A549 (cell line): Measurements from ENCODE around the gene TBL1Y. TPM values are rescaled to one million over a fixed set of nuclear protein-coding genes. Genes with fewer than 3 reads are reported as not detected.

Experiments used
- ATAC-seq, 2 experiments: fragments of 200-7000 bp in 1 of 2; fragments of >200 bp in 1 of 2; cut with Nextera tagmentation in 1 of 2; cut with Tn5 transposase in 1 of 2; 3 replicates each; pipeline versions ENCODE4 v1.8.0 to v1.9.1; 2018 to 2020; ENCODE audit warnings: mild to moderate bottlenecking in 1 of 2, moderate library complexity in 1 of 2
- CTCF ChIA-PET: fragments of 300-600 bp; sonication (Branson Sonifier 250); formaldehyde crosslinking; extraction: SDS; loops from one replicate; lab custom pipeline; 2021; ENCODE audit warnings: antibody characterized with exemption, inconsistent platforms; lab: Yijun Ruan, JAX
- POLR2A ChIA-PET: fragments of 350-600 bp; formaldehyde crosslinking; extraction: SDS; loops from one replicate; lab custom pipeline; 2021; ENCODE audit warnings: antibody characterized with exemption, inconsistent platforms; lab: Yijun Ruan, JAX
- DNase-seq, 2 experiments: peaks; one replicate each; pipeline versions ENCODE4 v3.0.0 to v3.0.0-alpha.2; 2011 to 2016; ENCODE audit warnings: low read depth in 1 of 2, low spot score in 1 of 2
- FAIRE-seq: peaks from 2 replicates; lab custom pipeline; 2011; peaks lifted over from hg19 to GRCh38; lab: Jason Lieb, UNC
- H3K27ac ChIP-seq, 2 experiments: fragments of >200 bp; sonication (Bioruptor Twin); formaldehyde crosslinking; 3 replicates each; pipeline ENCODE4 v1.5.1; 2016 to 2017
- H3K4me1 ChIP-seq: fragments of >200 bp; sonication (Bioruptor Twin); formaldehyde crosslinking; 3 replicates; pipeline ENCODE4 v1.6.1; 2016
- H3K4me2 ChIP-seq: fragments of >200 bp; sonication (Bioruptor Twin); formaldehyde crosslinking; 3 replicates; pipeline ENCODE4 v1.6.1; 2016
- H3K4me3 ChIP-seq: fragments of >200 bp; sonication (Bioruptor Twin); formaldehyde crosslinking; 3 replicates; pipeline ENCODE4 v1.5.1; 2016
- H3K9me3 ChIP-seq: fragments of >200 bp; sonication (Bioruptor Twin); formaldehyde crosslinking; 3 replicates; pipeline ENCODE4 v1.6.1; 2016
- CBX2 ChIP-seq: fragments of 200-600 bp; sonication (generic); IDR thresholded peaks from 2 replicates; pipeline ENCODE4 v1.6.1; 2016; ENCODE audit warnings: low read depth, mild to moderate bottlenecking, borderline replicate concordance
- CHD2 ChIP-seq: fragments of 150-350 bp; IDR thresholded peaks from 2 replicates; pipeline ENCODE4 v1.6.1; 2014; ENCODE audit warnings: low read length; ENCODE audit not compliant: partially characterized antibody
- EHMT2 ChIP-seq: fragments of 200-600 bp; sonication (generic); IDR thresholded peaks from 2 replicates; pipeline ENCODE4 v1.6.1; 2016; ENCODE audit warnings: antibody characterized with exemption, low read depth, mild to moderate bottlenecking, moderate library complexity
- EP300 ChIP-seq, 2 experiments: fragments of >200 bp; sonication (Bioruptor Twin); formaldehyde crosslinking; IDR thresholded peaks; 2 replicates in 1 of 2; 3 replicates in 1 of 2; pipeline ENCODE4 v1.6.1; 2016 to 2017
- ESRRA ChIP-seq: fragments of 150-350 bp; IDR thresholded peaks from 2 replicates; pipeline ENCODE4 v1.6.1; 2014; ENCODE audit warnings: mild to moderate bottlenecking, low read length, borderline replicate concordance
- FOSB ChIP-seq: fragments of 250-450 bp; sonication (Bioruptor Pico); IDR thresholded peaks from 2 replicates; pipeline ENCODE4 v1.5.0; 2020; ENCODE audit warnings: mild to moderate bottlenecking, moderate library complexity
- FOXS1 ChIP-seq: fragments of 250-450 bp; sonication (Bioruptor Pico); IDR thresholded peaks from 2 replicates; pipeline ENCODE4 v1.5.0; 2020; ENCODE audit warnings: mild to moderate bottlenecking, moderate library complexity
- GATA3 ChIP-seq: IDR thresholded peaks from 2 replicates; pipeline ENCODE4 v1.6.1; 2012; ENCODE audit warnings: borderline replicate concordance
- HMGXB4 ChIP-seq: fragments of 250-450 bp; sonication (Bioruptor Pico); IDR thresholded peaks from 2 replicates; pipeline ENCODE4 v1.5.0; 2021; ENCODE audit warnings: mild to moderate bottlenecking, moderate library complexity, borderline replicate concordance
- HOXB5 ChIP-seq: fragments of 250-450 bp; sonication (Bioruptor Pico); IDR thresholded peaks from 2 replicates; pipeline ENCODE4 v1.5.0; 2020; ENCODE audit warnings: mild to moderate bottlenecking, moderate library complexity
- JUN ChIP-seq, 2 experiments: fragments of >200 bp; sonication (Bioruptor Twin); formaldehyde crosslinking; IDR thresholded peaks; 2 replicates in 1 of 2; 3 replicates in 1 of 2; pipeline ENCODE4 v1.6.1; 2016 to 2017
- KDM1A ChIP-seq: fragments of 200-600 bp; sonication (generic); IDR thresholded peaks from 2 replicates; pipeline ENCODE4 v1.6.1; 2016; ENCODE audit warnings: low read depth, mild to moderate bottlenecking
- MAFK ChIP-seq: fragments of 450-650 bp; IDR thresholded peaks from 2 replicates; pipeline ENCODE4 v1.6.1; 2014; ENCODE audit not compliant: partially characterized antibody
- NFE2L2 ChIP-seq: fragments of 150-350 bp; conservative IDR thresholded peaks from 2 replicates; pipeline ENCODE4 v1.6.1; 2014; ENCODE audit warnings: low read length
- PHF8 ChIP-seq: fragments of 200-600 bp; sonication (generic); IDR thresholded peaks from 2 replicates; pipeline ENCODE4 v1.6.1; 2016; ENCODE audit warnings: low read depth, mild to moderate bottlenecking, antibody characterized with exemption, moderate library complexity, borderline replicate concordance
- POLR2A ChIP-seq: IDR thresholded peaks from 2 replicates; pipeline ENCODE4 v1.6.1; 2012; ENCODE audit warnings: mild to moderate bottlenecking, low read length
- POLR2AphosphoS2 ChIP-seq: conservative IDR thresholded peaks from 2 replicates; pipeline ENCODE4 v1.6.1; 2012; ENCODE audit warnings: low read length, improper control_type of control experiment, inconsistent platforms
- RCOR1 ChIP-seq: fragments of 150-350 bp; IDR thresholded peaks from 2 replicates; pipeline ENCODE4 v1.6.1; 2014; ENCODE audit warnings: antibody characterized with exemption, low read length, low read depth
- RFX5 ChIP-seq: fragments of 450-650 bp; IDR thresholded peaks from 2 replicates; pipeline ENCODE4 v1.7.1; 2014; ENCODE audit warnings: antibody characterized with exemption, mild to moderate bottlenecking, moderate library complexity
- SREBF2 ChIP-seq: fragments of 450-650 bp; IDR thresholded peaks from 2 replicates; pipeline ENCODE4 v1.6.1; 2014; ENCODE audit warnings: mild to moderate bottlenecking, moderate library complexity
- TFCP2L1 ChIP-seq: fragments of 250-450 bp; sonication (Bioruptor Pico); IDR thresholded peaks from 2 replicates; pipeline ENCODE4 v1.5.0; 2021; ENCODE audit warnings: mild to moderate bottlenecking
- TP53 ChIP-seq: fragments of 250-450 bp; sonication (Bioruptor Pico); IDR thresholded peaks from 2 replicates; pipeline ENCODE4 v1.5.0; 2021; ENCODE audit warnings: mild to moderate bottlenecking, moderate library complexity
- ZC3H11A ChIP-seq: fragments of 450-650 bp; IDR thresholded peaks from 2 replicates; pipeline ENCODE4 v1.6.1; 2014; ENCODE audit warnings: antibody characterized with exemption, mild to moderate bottlenecking
- ZFP36 ChIP-seq: fragments of 450-650 bp; IDR thresholded peaks from 2 replicates; pipeline ENCODE4 v1.6.1; 2014; ENCODE audit warnings: borderline replicate concordance; ENCODE audit not compliant: partially characterized antibody
- ZSCAN20 ChIP-seq: fragments of 250-450 bp; sonication (Bioruptor Pico); IDR thresholded peaks from 2 replicates; pipeline ENCODE4 v1.8.0; 2022; ENCODE audit warnings: mild to moderate bottlenecking, moderate library complexity
- whole genome bisulfite sequencing: methylation state at CpG from one replicate; pipeline ENCODE4 v1.1.6; 2017; ENCODE audit errors: missing lambda C conversion rate; 5-methylcytosine and 5-hydroxymethylcytosine counted together
- polyA plus RNA-seq, 4 experiments: library from polyadenylated mRNA; depleted of rRNA in 3 of 4; stranded (reverse); fragments of >200 nt; fragmentation: RNase III in 1 of 4; extraction: RNeasy Plus Mini Kit Qiagen cat#74134 plus additional on column Dnase treatment in 1 of 4; gene quantifications; 2 replicates in 3 of 4; 3 replicates in 1 of 4; pipeline ENCODE4 v1.2.3, GENCODE V29; 2011 to 2017
- TF ChIP-seq, protein P1 (sequence below): IDR thresholded peaks from 2 replicates; pipeline ENCODE4 v1.6.1; 2012; ENCODE audit warnings: low read depth, borderline replicate concordance
- TF ChIP-seq, protein P2 (sequence below): fragments of 450-650 bp; IDR thresholded peaks from 2 replicates; pipeline ENCODE4 v1.6.1; 2014; ENCODE audit warnings: antibody characterized with exemption

The TBL1Y gene
- polyA plus RNA-seq, 2 of the 4 experiments (the other 2 are of a cell fraction), result not detected

DNA sequence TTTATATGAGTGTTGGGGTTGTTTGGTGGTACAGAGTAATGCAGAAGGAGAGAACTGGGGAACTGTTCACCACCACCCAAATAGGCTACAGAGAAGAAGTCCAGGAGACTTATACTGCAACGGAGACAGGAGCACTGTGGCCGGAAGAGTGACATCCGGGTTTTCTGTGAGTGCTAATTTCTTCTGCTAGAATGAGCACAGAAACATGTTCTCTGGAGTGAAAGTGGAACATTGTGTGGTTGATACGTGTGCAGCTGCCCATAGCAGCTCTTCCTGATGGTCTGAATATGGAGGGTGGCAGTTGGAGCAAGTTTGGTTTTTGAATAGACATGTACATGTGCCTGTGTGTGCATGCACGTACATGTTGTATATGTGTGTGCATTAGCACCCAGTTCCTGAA is 67.3 kb downstream of the TBL1Y start:
- WGBS, result 10% methylated on average over 5 of the region's 5 CpGs
- ATAC-seq, result no peak

DNA sequence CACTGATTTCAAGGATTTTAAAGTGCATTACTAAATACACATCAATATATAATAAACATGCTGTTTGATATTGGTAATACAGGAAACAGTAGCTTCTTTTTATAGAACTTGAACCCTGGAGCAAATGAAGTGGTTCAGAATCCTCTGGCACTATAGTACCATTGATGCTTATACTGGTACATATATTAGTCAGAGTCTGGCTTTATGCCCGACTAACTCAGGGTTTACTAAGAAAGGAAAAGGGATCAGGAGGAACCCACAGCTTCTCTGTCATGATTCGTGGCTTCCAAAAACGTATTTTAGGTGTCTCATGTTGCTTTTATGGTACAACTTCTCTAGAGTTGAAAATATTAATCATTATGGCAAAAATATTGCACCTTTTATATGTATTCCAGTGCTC is 72.7 kb downstream of the TBL1Y start:
- TF ChIP-seq HMGXB4 (CRISPR knock-in tag), result no peak
- TF ChIP-seq FOXS1, result no peak
- no peak for TF ChIP-seq PHF8
- TF ChIP-seq NFE2L2, result no peak
- no peak for TF ChIP-seq KDM1A
- TF ChIP-seq ESRRA, result no peak
- no peak for TF ChIP-seq TP53 (CRISPR knock-in tag)
- no peak for TF ChIP-seq SREBF2
- no peak for TF ChIP-seq EP300 (IDR thresholded peaks at IDR 0.05)
- TF ChIP-seq TFCP2L1 (CRISPR knock-in tag), result no peak
- no peak for TF ChIP-seq POLR2AphosphoS2
- no peak for TF ChIP-seq HOXB5 (CRISPR knock-in tag)
- TF ChIP-seq JUN (IDR thresholded peaks at IDR 0.05), result no peak
- no peak for TF ChIP-seq CHD2
- no peak for TF ChIP-seq ZSCAN20 (CRISPR knock-in tag)
- no peak for TF ChIP-seq RCOR1
- TF ChIP-seq POLR2A, result no peak
- TF ChIP-seq GATA3, result no peak
- no peak for TF ChIP-seq FOSB

More for the DNA sequence above, 67.3 kb downstream of the TBL1Y start:
- no peak for FAIRE-seq
- DNase-seq, result no peak
- Histone ChIP-seq H3K4me2 (no peak overlapping the region), H3K9me3 (no peaks in the 10 kb centered on the region), H3K4me1 (no peaks in the 10 kb centered on the region), H3K4me3 (no peak overlapping the region), H3K27ac (no peak overlapping the region)
- ChIA-PET POLR2A (no interaction called here), CTCF (no interaction called here)
- TF ChIP-seq TP53 (CRISPR knock-in tag) (no peak), ZC3H11A (no peak), JUN (IDR thresholded peaks at IDR 0.05) (no peak), CBX2 (no peak), ZFP36 (no peak), RFX5 (no peak), MAFK (no peak), EHMT2 (no peak)
- TF ChIP-seq, protein P1, sequence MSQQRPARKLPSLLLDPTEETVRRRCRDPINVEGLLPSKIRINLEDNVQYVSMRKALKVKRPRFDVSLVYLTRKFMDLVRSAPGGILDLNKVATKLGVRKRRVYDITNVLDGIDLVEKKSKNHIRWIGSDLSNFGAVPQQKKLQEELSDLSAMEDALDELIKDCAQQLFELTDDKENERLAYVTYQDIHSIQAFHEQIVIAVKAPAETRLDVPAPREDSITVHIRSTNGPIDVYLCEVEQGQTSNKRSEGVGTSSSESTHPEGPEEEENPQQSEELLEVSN, result no peak
- TF ChIP-seq, protein P2, sequence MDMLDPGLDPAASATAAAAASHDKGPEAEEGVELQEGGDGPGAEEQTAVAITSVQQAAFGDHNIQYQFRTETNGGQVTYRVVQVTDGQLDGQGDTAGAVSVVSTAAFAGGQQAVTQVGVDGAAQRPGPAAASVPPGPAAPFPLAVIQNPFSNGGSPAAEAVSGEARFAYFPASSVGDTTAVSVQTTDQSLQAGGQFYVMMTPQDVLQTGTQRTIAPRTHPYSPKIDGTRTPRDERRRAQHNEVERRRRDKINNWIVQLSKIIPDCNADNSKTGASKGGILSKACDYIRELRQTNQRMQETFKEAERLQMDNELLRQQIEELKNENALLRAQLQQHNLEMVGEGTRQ, result no peak

More for the DNA sequence above, 72.7 kb downstream of the TBL1Y start:
- FAIRE-seq, result no peak
- Histone ChIP-seq H3K27ac (no peak overlapping the region), H3K4me2 (no peak overlapping the region), H3K4me3 (no peak overlapping the region), H3K4me1 (no peaks in the 10 kb centered on the region), H3K9me3 (no peaks in the 10 kb centered on the region)
- ChIA-PET CTCF (no interaction called here), POLR2A (no interaction called here)
- 4% methylated on average over 3 of the region's 3 CpGs for WGBS
- ATAC-seq, result no peak
- no peak for DNase-seq
